ENCODE measurements around the gene C1QBP.

C1QBP gene

GRCh38 chr17:5468075-5468473, 29.1 kb upstream of the C1QBP start:
- Histone ChIP-seq H3K4me3 (ENCODE audit: severe bottlenecking) (peak overlapping the region; percentile 96), H3K36me3 (ENCODE audit: low read depth) (peaks cover 21% of the 10 kb centered on the region), H3K4me1 (ENCODE audit: insufficient read depth, poor library complexity, severe bottlenecking) (peaks cover 9% of the 10 kb centered on the region), H3K27me3 (ENCODE audit: insufficient read depth, poor library complexity, severe bottlenecking) (no peaks in the 10 kb centered on the region), H3K9me3 (ENCODE audit: severe bottlenecking) (no peaks in the 10 kb centered on the region), H3K27ac (ENCODE audit: poor library complexity, severe bottlenecking) (peak overlapping the region; percentile 51)
- ATAC-seq (ENCODE audit: low read depth): peak; percentile 13; the same call in 2 of the 3 replicates
- no peak for DNase-seq (ENCODE audit: low spot score)
- no peak for TF ChIP-seq CTCF (IDR thresholded peaks at IDR 0.05; ENCODE audit: poor library complexity, severe bottlenecking)

GRCh38 chr17:5467416-5467815, 28.5 kb upstream of the C1QBP start:
- Histone ChIP-seq H3K4me1 (ENCODE audit: insufficient read depth, poor library complexity, severe bottlenecking) (peaks cover 9% of the 10 kb centered on the region), H3K27me3 (ENCODE audit: insufficient read depth, poor library complexity, severe bottlenecking) (no peaks in the 10 kb centered on the region), H3K9me3 (ENCODE audit: severe bottlenecking) (no peaks in the 10 kb centered on the region), H3K4me3 (ENCODE audit: severe bottlenecking) (peak overlapping the region; percentile 96), H3K27ac (ENCODE audit: poor library complexity, severe bottlenecking) (peak overlapping the region; percentile 51), H3K36me3 (ENCODE audit: low read depth) (peaks cover 21% of the 10 kb centered on the region)
- DNase-seq (ENCODE audit: low spot score) (no peak), ATAC-seq (ENCODE audit: low read depth) (0 out of 3 replicates have a peak, but pooled peaks have one; percentile 13)
- no peak for TF ChIP-seq CTCF (IDR thresholded peaks at IDR 0.05; ENCODE audit: poor library complexity, severe bottlenecking)

- H3K4me3 ChIP-seq (ENCODE audit: severe bottlenecking): no peak overlapping the region
- peaks cover 23% of the 10 kb centered on the region for H3K36me3 ChIP-seq (ENCODE audit: low read depth)
- H3K27ac ChIP-seq (ENCODE audit: poor library complexity, severe bottlenecking): no peak overlapping the region
- H3K27me3 ChIP-seq (ENCODE audit: insufficient read depth, poor library complexity, severe bottlenecking): no peaks in the 10 kb centered on the region
- no peak for TF ChIP-seq CTCF (IDR thresholded peaks at IDR 0.05; ENCODE audit: poor library complexity, severe bottlenecking)
- ATAC-seq (ENCODE audit: low read depth) (no peak), DNase-seq (ENCODE audit: low spot score) (no peak)
- H3K9me3 ChIP-seq (ENCODE audit: severe bottlenecking): no peaks in the 10 kb centered on the region
- peaks cover 9% of the 10 kb centered on the region for H3K4me1 ChIP-seq (ENCODE audit: insufficient read depth, poor library complexity, severe bottlenecking)
Observed at GRCh38 chr17:5466295-5466694, 27.3 kb upstream of the C1QBP start.

- Histone ChIP-seq H3K27ac (ENCODE audit: poor library complexity, severe bottlenecking) (no peak overlapping the region), H3K9me3 (ENCODE audit: severe bottlenecking) (no peaks in the 10 kb centered on the region), H3K36me3 (ENCODE audit: low read depth) (peaks cover 30% of the 10 kb centered on the region), H3K4me3 (ENCODE audit: severe bottlenecking) (no peak overlapping the region), H3K27me3 (ENCODE audit: insufficient read depth, poor library complexity, severe bottlenecking) (no peaks in the 10 kb centered on the region), H3K4me1 (ENCODE audit: insufficient read depth, poor library complexity, severe bottlenecking) (peaks cover 9% of the 10 kb centered on the region)
- no peak for TF ChIP-seq CTCF (IDR thresholded peaks at IDR 0.05; ENCODE audit: poor library complexity, severe bottlenecking)
- DNase-seq (ENCODE audit: low spot score) (no peak), ATAC-seq (ENCODE audit: low read depth) (no peak)
Observed at GRCh38 chr17:5464717-5465507, 26.0 kb upstream of the C1QBP start.

- ATAC-seq (ENCODE audit: low read depth): no peak
- H3K36me3 ChIP-seq (ENCODE audit: low read depth): peaks cover 85% of the 10 kb centered on the region
Observed at GRCh38 chr17:5446786-5447185, 7.8 kb upstream of the C1QBP start.

More at GRCh38 chr17:5446786-5447185, 7.8 kb upstream of the C1QBP start:
- H3K9me3 ChIP-seq (ENCODE audit: severe bottlenecking): no peaks in the 10 kb centered on the region
- no peaks in the 10 kb centered on the region for H3K4me1 ChIP-seq (ENCODE audit: insufficient read depth, poor library complexity, severe bottlenecking)
- no peak for TF ChIP-seq CTCF (IDR thresholded peaks at IDR 0.05; ENCODE audit: poor library complexity, severe bottlenecking)
- no peak overlapping the region for H3K4me3 ChIP-seq (ENCODE audit: severe bottlenecking)
- DNase-seq (ENCODE audit: low spot score): no peak
- no peaks in the 10 kb centered on the region for H3K27me3 ChIP-seq (ENCODE audit: insufficient read depth, poor library complexity, severe bottlenecking)
- H3K27ac ChIP-seq (ENCODE audit: poor library complexity, severe bottlenecking): no peak overlapping the region

All from RWPE2 (cell line).